Mesodermal cell (in vitro differentiated cells): ENCODE data around the gene ERBB4.

Experiments
- H3K27ac ChIP-seq: 2 replicates; pipeline ENCODE4 v1.7.0; 2013; ENCODE audit warnings: mild to moderate bottlenecking, low read depth, low read length, moderate library complexity; ENCODE audit not compliant: severe bottlenecking
- H3K36me3 ChIP-seq: 2 replicates; pipeline ENCODE4 v1.7.1; 2013; ENCODE audit warnings: mild to moderate bottlenecking, low read length, moderate library complexity; ENCODE audit not compliant: control insufficient read depth, insufficient read depth
- H3K4me1 ChIP-seq: one replicate; pipeline ENCODE4 v1.7.1; 2013; ENCODE audit warnings: mild to moderate bottlenecking, low read length; ENCODE audit not compliant: insufficient read depth, control insufficient read depth, poor library complexity, severe bottlenecking
- H3K4me3 ChIP-seq: 2 replicates; pipeline ENCODE4 v1.7.0; 2013; ENCODE audit warnings: low read length, control low read depth, mild to moderate bottlenecking; ENCODE audit not compliant: insufficient read depth, poor library complexity, severe bottlenecking; ENCODE audit errors: extremely low read depth
- H3K9me3 ChIP-seq: 2 replicates; pipeline ENCODE4 v1.7.1; 2013; ENCODE audit warnings: mild to moderate bottlenecking, low read length, moderate library complexity; ENCODE audit not compliant: control insufficient read depth
- WGBS, 2 experiments: methylation state at CpG; one replicate each; pipeline ENCODE4 v1.1.5; 2013; ENCODE audit warnings: missing lambda C conversion rate in 2 of 2; ENCODE audit not compliant: insufficient coverage in 2 of 2; 5-methylcytosine and 5-hydroxymethylcytosine counted together

The ERBB4 gene

GRCh38 chr2:211985393-211985792 lies 553.2 kb downstream of the ERBB4 start:
- no CpG with 5 or more reads among the region's 1 CpG for WGBS, 2 experiments
- Histone ChIP-seq H3K9me3 (no peaks in the 10 kb centered on the region), H3K36me3 (no peaks in the 10 kb centered on the region), H3K27ac (no peak overlapping the region), H3K4me1 (no peaks in the 10 kb centered on the region), H3K4me3 (no peak overlapping the region)

GRCh38 chr2:211982162-211982561 lies 556.4 kb downstream of the ERBB4 start:
- 100% methylated on average over 1 to 2 of the region's 2 CpGs for WGBS, 2 experiments
- Histone ChIP-seq H3K36me3 (no peaks in the 10 kb centered on the region), H3K27ac (peak overlapping the region; percentile 16), H3K4me3 (no peak overlapping the region), H3K9me3 (no peaks in the 10 kb centered on the region), H3K4me1 (no peaks in the 10 kb centered on the region)

- H3K27ac ChIP-seq = no peak overlapping the region
- WGBS, 2 experiments = 75 to 100% methylated on average over 1 of the region's 1 CpG
- no peaks in the 10 kb centered on the region for H3K9me3 ChIP-seq
- no peak overlapping the region for H3K4me3 ChIP-seq
- H3K4me1 ChIP-seq = no peaks in the 10 kb centered on the region
- H3K36me3 ChIP-seq = no peaks in the 10 kb centered on the region
Measured at GRCh38 chr2:211981451-211981850, 557.2 kb downstream of the ERBB4 start.

- no peak overlapping the region for H3K4me3 ChIP-seq
- no peaks in the 10 kb centered on the region for H3K9me3 ChIP-seq
- no peaks in the 10 kb centered on the region for H3K4me1 ChIP-seq
- no peak overlapping the region for H3K27ac ChIP-seq
- no peaks in the 10 kb centered on the region for H3K36me3 ChIP-seq
- no CpG with 5 or more reads among the region's 1 CpG for WGBS, 2 experiments
Measured at GRCh38 chr2:211976076-211976475, 562.5 kb downstream of the ERBB4 start.

- Histone ChIP-seq H3K9me3 (no peaks in the 10 kb centered on the region), H3K4me1 (no peaks in the 10 kb centered on the region), H3K4me3 (no peak overlapping the region), H3K36me3 (no peaks in the 10 kb centered on the region), H3K27ac (no peak overlapping the region)
- no CpG with 5 or more reads among the region's 1 CpG for WGBS, 2 experiments
Measured at GRCh38 chr2:211967234-211967633, 571.4 kb downstream of the ERBB4 start.

GRCh38 chr2:211963969-211964368 lies 574.6 kb downstream of the ERBB4 start:
- no peaks in the 10 kb centered on the region for H3K9me3 ChIP-seq
- H3K36me3 ChIP-seq = no peaks in the 10 kb centered on the region
- WGBS, 2 experiments = no CpG with 5 or more reads among the region's 1 CpG
- H3K4me1 ChIP-seq = no peaks in the 10 kb centered on the region
- no peak overlapping the region for H3K27ac ChIP-seq
- H3K4me3 ChIP-seq = no peak overlapping the region

- no peaks in the 10 kb centered on the region for H3K4me1 ChIP-seq
- WGBS, 2 experiments = 89 to 100% methylated on average over 1 of the region's 1 CpG
- no peak overlapping the region for H3K27ac ChIP-seq
- H3K4me3 ChIP-seq = no peak overlapping the region
- H3K36me3 ChIP-seq = no peaks in the 10 kb centered on the region
- H3K9me3 ChIP-seq = no peaks in the 10 kb centered on the region
Measured at GRCh38 chr2:211957799-211958198, 580.8 kb downstream of the ERBB4 start.

GRCh38 chr2:211955648-211956047 lies 583.0 kb downstream of the ERBB4 start:
- Histone ChIP-seq H3K4me3 (no peak overlapping the region), H3K9me3 (no peaks in the 10 kb centered on the region), H3K4me1 (no peaks in the 10 kb centered on the region), H3K27ac (no peak overlapping the region), H3K36me3 (no peaks in the 10 kb centered on the region)
- WGBS, 2 experiments = 83 to 100% methylated on average over 1 of the region's 1 CpG

- Histone ChIP-seq H3K9me3 (no peaks in the 10 kb centered on the region), H3K4me3 (no peak overlapping the region), H3K4me1 (no peaks in the 10 kb centered on the region), H3K27ac (no peak overlapping the region), H3K36me3 (no peaks in the 10 kb centered on the region)
- WGBS, 2 experiments = 68 to 89% methylated on average over 2 of the region's 2 CpGs
Measured at GRCh38 chr2:211948932-211949331, 589.7 kb downstream of the ERBB4 start.

- Histone ChIP-seq H3K9me3 (no peaks in the 10 kb centered on the region), H3K4me1 (no peaks in the 10 kb centered on the region), H3K36me3 (no peaks in the 10 kb centered on the region), H3K4me3 (no peak overlapping the region), H3K27ac (no peak overlapping the region)
- WGBS, 2 experiments = no CpG with 5 or more reads among the region's 1 CpG
Measured at GRCh38 chr2:211946960-211947359, 591.6 kb downstream of the ERBB4 start.

- H3K36me3 ChIP-seq = no peaks in the 10 kb centered on the region
- WGBS, 2 experiments = no CpG with 5 or more reads among the region's 1 CpG
- H3K27ac ChIP-seq = no peak overlapping the region
- H3K9me3 ChIP-seq = no peaks in the 10 kb centered on the region
- no peaks in the 10 kb centered on the region for H3K4me1 ChIP-seq
- no peak overlapping the region for H3K4me3 ChIP-seq
Measured at GRCh38 chr2:211944572-211944971, 594.0 kb downstream of the ERBB4 start.
